Measurements from ENCODE around the gene COP1.

DNA sequence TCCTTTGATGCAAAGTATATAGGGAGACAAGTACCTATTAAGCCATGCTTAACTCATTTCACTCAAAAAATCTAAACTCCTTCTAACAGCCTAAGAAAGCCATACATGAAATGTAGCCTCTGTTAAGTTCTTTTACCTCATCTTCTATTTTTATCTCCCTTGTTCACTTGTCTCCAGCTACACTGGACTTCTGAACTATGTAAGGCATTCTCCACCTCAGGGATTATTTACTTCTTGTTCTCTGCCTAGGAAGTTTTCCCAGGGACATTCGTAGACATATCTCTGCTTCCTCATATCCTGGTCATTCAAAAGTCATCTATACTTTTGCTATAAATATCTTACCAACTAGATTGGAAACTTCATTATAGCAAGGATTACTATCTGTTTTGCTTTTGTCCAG, 96.9 kb downstream of the COP1 start:
- TF ChIP-seq CTCF (IDR thresholded peaks at IDR 0.05) (no peak), POLR2A (IDR thresholded peaks at IDR 0.05) (no peak)
